Measurements from ENCODE around the gene TBC1D22A.

TBC1D22A gene

GRCh38 chr22:47192651-47193437, 430.4 kb downstream of the TBC1D22A start:
- Mint-ChIP-seq H3K4me1 (peaks cover 2% of the 10 kb centered on the region), H3K4me3 (no peak overlapping the region)

GRCh38 chr22:47193606-47194329, 431.3 kb downstream of the TBC1D22A start:
- DNase-seq (ENCODE audit: low spot score in 2 of 2): no peak
- Mint-ChIP-seq H3K9me3 (no peaks in the 10 kb centered on the region), H3K4me1 (peaks cover 2% of the 10 kb centered on the region), H3K36me3 (peaks cover 1% of the 10 kb centered on the region), H3K27me3 (no peaks in the 10 kb centered on the region), H3K27ac (peak overlapping the region; percentile 85), H3K4me3 (no peak overlapping the region)
- no peak for ATAC-seq (ENCODE audit: low read depth)

More at GRCh38 chr22:47192651-47193437, 430.4 kb downstream of the TBC1D22A start:
- no peaks in the 10 kb centered on the region for H3K27me3 Mint-ChIP-seq
- H3K27ac Mint-ChIP-seq: peak overlapping the region; percentile 85
- no peaks in the 10 kb centered on the region for H3K9me3 Mint-ChIP-seq
- H3K36me3 Mint-ChIP-seq: peaks cover 1% of the 10 kb centered on the region
- ATAC-seq (ENCODE audit: low read depth): peak; percentile 72
- peak in 1 of 2 donors; percentile 38 for DNase-seq (ENCODE audit: low spot score in 2 of 2)

GRCh38 chr22:47194476-47195155, 432.2 kb downstream of the TBC1D22A start:
- H3K4me3 Mint-ChIP-seq: no peak overlapping the region
- no peak overlapping the region for H3K27ac Mint-ChIP-seq
- peaks cover 1% of the 10 kb centered on the region for H3K36me3 Mint-ChIP-seq
- no peaks in the 10 kb centered on the region for H3K27me3 Mint-ChIP-seq
- peaks cover 2% of the 10 kb centered on the region for H3K4me1 Mint-ChIP-seq
- no peaks in the 10 kb centered on the region for H3K9me3 Mint-ChIP-seq
- no peak for DNase-seq (ENCODE audit: low spot score in 2 of 2)
- no peak for ATAC-seq (ENCODE audit: low read depth)

- H3K9me3 Mint-ChIP-seq: no peaks in the 10 kb centered on the region
- no peak overlapping the region for H3K4me3 Mint-ChIP-seq
- H3K27ac Mint-ChIP-seq: no peak overlapping the region
- H3K4me1 Mint-ChIP-seq: peaks cover 2% of the 10 kb centered on the region
- H3K36me3 Mint-ChIP-seq: peaks cover 1% of the 10 kb centered on the region
- ATAC-seq (ENCODE audit: low read depth) (no peak), DNase-seq (ENCODE audit: low spot score in 2 of 2) (no peak)
- H3K27me3 Mint-ChIP-seq: no peaks in the 10 kb centered on the region
Observed at GRCh38 chr22:47195156-47195483, 432.7 kb downstream of the TBC1D22A start.

GRCh38 chr22:47195484-47196165, 433.2 kb downstream of the TBC1D22A start:
- ATAC-seq (ENCODE audit: low read depth) (no peak), DNase-seq (ENCODE audit: low spot score in 2 of 2) (no peak)
- Mint-ChIP-seq H3K27me3 (no peaks in the 10 kb centered on the region), H3K4me1 (peaks cover 2% of the 10 kb centered on the region), H3K27ac (no peak overlapping the region), H3K9me3 (no peaks in the 10 kb centered on the region), H3K36me3 (peaks cover 1% of the 10 kb centered on the region), H3K4me3 (no peak overlapping the region)

GRCh38 chr22:47196166-47196849, 433.9 kb downstream of the TBC1D22A start:
- H3K27ac Mint-ChIP-seq: no peak overlapping the region
- ATAC-seq (ENCODE audit: low read depth): no peak
- peaks cover 1% of the 10 kb centered on the region for H3K36me3 Mint-ChIP-seq
- H3K4me3 Mint-ChIP-seq: no peak overlapping the region
- DNase-seq (ENCODE audit: low spot score in 2 of 2): no peak
- H3K27me3 Mint-ChIP-seq: no peaks in the 10 kb centered on the region
- H3K4me1 Mint-ChIP-seq: peaks cover 2% of the 10 kb centered on the region
- H3K9me3 Mint-ChIP-seq: no peaks in the 10 kb centered on the region

GRCh38 chr22:47196881-47197772, 434.7 kb downstream of the TBC1D22A start:
- DNase-seq (ENCODE audit: low spot score in 2 of 2): no peak
- no peaks in the 10 kb centered on the region for H3K27me3 Mint-ChIP-seq
- no peaks in the 10 kb centered on the region for H3K4me1 Mint-ChIP-seq
- H3K4me3 Mint-ChIP-seq: no peak overlapping the region
- no peaks in the 10 kb centered on the region for H3K9me3 Mint-ChIP-seq
- H3K36me3 Mint-ChIP-seq: peaks cover 1% of the 10 kb centered on the region
- H3K27ac Mint-ChIP-seq: no peak overlapping the region
- no peak for ATAC-seq (ENCODE audit: low read depth)

- Mint-ChIP-seq H3K4me3 (no peak overlapping the region), H3K27ac (no peak overlapping the region), H3K36me3 (peaks cover 1% of the 10 kb centered on the region), H3K9me3 (no peaks in the 10 kb centered on the region), H3K27me3 (no peaks in the 10 kb centered on the region), H3K4me1 (no peaks in the 10 kb centered on the region)
- DNase-seq (ENCODE audit: low spot score in 2 of 2) (no peak), ATAC-seq (ENCODE audit: low read depth) (no peak)
Observed at GRCh38 chr22:47197773-47198500, 435.5 kb downstream of the TBC1D22A start.

- Mint-ChIP-seq H3K36me3 (no peaks in the 10 kb centered on the region), H3K27me3 (no peaks in the 10 kb centered on the region), H3K27ac (no peak overlapping the region), H3K4me1 (no peaks in the 10 kb centered on the region), H3K4me3 (no peak overlapping the region), H3K9me3 (no peaks in the 10 kb centered on the region)
- no peak for DNase-seq (ENCODE audit: low spot score in 2 of 2)
- ATAC-seq (ENCODE audit: low read depth): no peak
Observed at GRCh38 chr22:47198801-47199251, 436.4 kb downstream of the TBC1D22A start.

GRCh38 chr22:47199261-47199978, 437.0 kb downstream of the TBC1D22A start:
- H3K4me1 Mint-ChIP-seq: no peaks in the 10 kb centered on the region
- H3K27ac Mint-ChIP-seq: no peak overlapping the region
- H3K4me3 Mint-ChIP-seq: no peak overlapping the region
- no peak for DNase-seq (ENCODE audit: low spot score in 2 of 2)
- H3K36me3 Mint-ChIP-seq: no peaks in the 10 kb centered on the region
- no peaks in the 10 kb centered on the region for H3K9me3 Mint-ChIP-seq
- no peak for ATAC-seq (ENCODE audit: low read depth)
- no peaks in the 10 kb centered on the region for H3K27me3 Mint-ChIP-seq

GRCh38 chr22:47199979-47200272, 437.5 kb downstream of the TBC1D22A start:
- Mint-ChIP-seq H3K36me3 (no peaks in the 10 kb centered on the region), H3K9me3 (no peaks in the 10 kb centered on the region), H3K27ac (no peak overlapping the region), H3K4me1 (no peaks in the 10 kb centered on the region), H3K27me3 (peaks cover 3% of the 10 kb centered on the region), H3K4me3 (no peak overlapping the region)
- no peak for ATAC-seq (ENCODE audit: low read depth)
- no peak for DNase-seq (ENCODE audit: low spot score in 2 of 2)
